Cerebellar cortex (tissue), 1 donor: ENCODE measurements around the gene HHAT.
"Not testable (repeated sequence)": the region's sequence is repeated elsewhere in the genome, so short reads cannot be mapped to it uniquely, and the experiment has no call there.

ENCODE experiments used
- DNase-seq: peaks from one replicate; pipeline ENCODE4 v3.0.0-alpha.2; 2015; ENCODE audit warnings: low spot score

HHAT gene

GRCh38 chr1:210397252-210397651 lies 68.5 kb downstream of the HHAT start:
- no peak for DNase-seq

GRCh38 chr1:210397681-210398080 lies 69.0 kb downstream of the HHAT start:
- no peak for DNase-seq

GRCh38 chr1:210398466-210398865 lies 69.8 kb downstream of the HHAT start:
- DNase-seq, result no peak

- DNase-seq, result peak; percentile 72
These were observed 71.5 kb downstream of the HHAT start for GRCh38 chr1:210400043-210400840.

- no peak for DNase-seq
These were observed 73.9 kb downstream of the HHAT start for GRCh38 chr1:210402560-210402959.

- DNase-seq, result no peak
These were observed 76.6 kb downstream of the HHAT start for GRCh38 chr1:210405316-210405715.

GRCh38 chr1:210406341-210406740 lies 77.6 kb downstream of the HHAT start:
- DNase-seq, result not testable (repeated sequence)

- peak; percentile 79 for DNase-seq
These were observed 78.6 kb downstream of the HHAT start for GRCh38 chr1:210407207-210407886.

GRCh38 chr1:210407887-210408252 lies 79.2 kb downstream of the HHAT start:
- no peak for DNase-seq

GRCh38 chr1:210412240-210412639 lies 83.5 kb downstream of the HHAT start:
- DNase-seq, result no peak

GRCh38 chr1:210413951-210414350 lies 85.2 kb downstream of the HHAT start:
- no peak for DNase-seq

- peak; percentile 40 for DNase-seq
These were observed 87.2 kb downstream of the HHAT start for GRCh38 chr1:210415846-210416448.

GRCh38 chr1:210416681-210417080 lies 88.0 kb downstream of the HHAT start:
- no peak for DNase-seq

GRCh38 chr1:210417881-210418280 lies 89.2 kb downstream of the HHAT start:
- DNase-seq, result no peak

- DNase-seq, result no peak
These were observed 90.4 kb downstream of the HHAT start for GRCh38 chr1:210418863-210419650.

GRCh38 chr1:210426696-210427095 lies 98.0 kb downstream of the HHAT start:
- not testable (repeated sequence) for DNase-seq

- no peak for DNase-seq
These were observed 100.0 kb downstream of the HHAT start for GRCh38 chr1:210428696-210429095.

- no peak for DNase-seq
These were observed 105.5 kb downstream of the HHAT start for GRCh38 chr1:210434223-210434622.

GRCh38 chr1:210437111-210437510 lies 108.4 kb downstream of the HHAT start:
- no peak for DNase-seq

GRCh38 chr1:210437781-210438180 lies 109.1 kb downstream of the HHAT start:
- no peak for DNase-seq

GRCh38 chr1:210438928-210439841 lies 110.5 kb downstream of the HHAT start:
- DNase-seq, result no peak
